NCI-H2227 (cell line): ENCODE measurements around the gene LSM10.

ENCODE experiments used
- DNase-seq: peaks from one replicate; lab custom pipeline; 2025; ENCODE audit not compliant: unreplicated experiment; lab: John Stamatoyannopoulos, UW

Gene LSM10

GRCh38 chr1:36411674-36412648 is 14.3 kb upstream of the LSM10 start:
- DNase-seq = peak; percentile 32

DNA sequence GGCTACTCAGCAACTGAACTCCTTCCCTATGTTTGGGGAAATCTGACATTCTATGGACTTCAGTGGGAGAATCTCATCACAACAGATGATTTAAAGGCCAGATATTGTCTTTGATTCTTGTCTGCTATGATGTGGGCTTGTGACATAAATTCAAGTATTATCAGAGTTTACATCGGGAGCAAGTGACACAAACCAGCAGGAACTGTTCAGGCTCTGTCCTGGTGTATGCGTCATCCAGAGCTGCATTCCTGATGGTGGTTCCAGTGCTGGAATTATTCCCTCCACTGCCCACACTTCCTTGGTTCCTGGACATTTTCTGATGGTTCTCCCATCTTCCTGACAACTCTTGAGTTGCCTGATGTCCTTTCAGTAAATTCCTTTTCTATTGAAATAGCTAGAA is 10.8 kb upstream of the LSM10 start:
- no peak for DNase-seq

DNA sequence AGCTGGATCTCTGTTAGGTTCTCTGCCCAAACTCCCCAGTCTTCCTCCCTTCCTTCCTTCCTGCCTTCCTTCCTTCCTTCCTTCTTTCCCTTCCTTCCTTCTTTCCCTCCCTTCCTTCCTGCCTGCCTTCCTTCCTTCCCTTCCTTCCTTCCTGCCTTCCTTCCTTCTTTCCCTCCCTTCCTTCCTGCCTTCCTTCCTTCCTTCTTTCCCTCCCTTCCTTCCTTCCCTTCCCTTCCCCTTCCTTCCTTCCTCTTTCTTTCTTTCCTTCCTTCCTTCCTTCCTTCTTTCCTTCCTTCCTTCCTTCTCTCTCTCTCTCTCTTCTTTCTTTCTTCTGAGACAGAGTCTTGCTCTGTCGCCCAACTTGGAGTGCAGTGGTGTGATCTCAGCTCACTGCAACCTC is 8.7 kb upstream of the LSM10 start:
- DNase-seq = no peak

DNA sequence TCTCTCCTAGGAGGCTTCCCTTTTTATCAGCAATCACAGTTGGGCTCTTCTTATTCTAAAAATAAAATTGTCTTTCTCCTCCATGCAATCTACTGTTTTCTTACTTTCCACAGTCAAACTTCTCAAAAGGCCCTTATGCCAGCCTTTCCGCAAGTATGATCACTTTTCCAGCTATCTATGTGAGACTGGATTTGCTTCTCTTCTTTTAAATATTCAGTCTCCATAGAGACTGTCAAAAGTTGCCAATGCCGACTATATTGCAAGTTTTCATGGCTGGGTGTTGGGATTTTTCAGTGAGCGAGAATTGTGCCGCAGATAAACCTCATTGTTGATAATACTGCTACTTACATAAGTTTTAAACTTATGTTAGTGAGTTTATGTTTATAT is 4.8 kb upstream of the LSM10 start:
- no peak for DNase-seq

DNA sequence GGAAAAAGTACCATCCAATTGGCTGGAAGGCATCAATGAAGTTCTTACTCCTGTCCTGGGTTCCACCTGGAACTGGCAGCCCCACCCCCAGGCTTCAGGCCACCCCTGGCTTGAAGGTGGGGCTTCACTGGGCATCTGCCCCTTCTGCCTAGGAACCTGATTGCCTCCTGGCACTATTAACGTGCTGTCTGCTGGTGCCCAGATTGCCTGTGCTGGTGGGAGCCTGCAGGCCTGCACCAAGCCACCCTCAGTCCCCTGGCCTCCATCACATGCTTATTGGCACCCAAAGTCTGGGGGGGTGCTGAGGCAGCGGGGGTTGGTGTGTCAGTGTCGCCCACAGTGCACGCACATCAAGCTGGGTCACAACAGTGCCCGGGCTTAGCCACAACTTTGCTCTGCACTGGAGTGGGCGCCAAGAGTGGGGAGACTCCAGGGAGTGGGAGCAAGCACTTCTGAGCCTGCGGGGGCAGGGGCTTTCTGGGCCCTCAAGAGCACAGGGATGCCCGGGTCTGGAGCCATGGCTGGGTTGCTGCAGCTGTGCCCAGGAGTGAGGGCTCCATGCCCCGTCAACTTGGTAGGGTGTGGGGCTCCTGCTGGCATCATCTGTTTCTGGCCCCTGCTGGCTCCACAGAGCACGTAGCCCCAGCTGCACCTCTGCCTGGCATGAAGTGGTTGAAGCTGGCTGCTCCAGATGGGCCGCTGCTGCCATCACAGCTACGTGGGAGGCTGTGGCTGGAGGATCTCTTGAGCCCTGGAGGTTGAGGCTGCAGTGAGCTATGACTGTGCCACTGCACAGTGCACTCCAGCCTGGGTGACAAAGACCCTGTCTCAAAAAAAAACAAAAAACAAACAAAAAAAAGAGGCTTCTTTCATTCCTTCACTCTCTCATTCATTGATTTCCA is 4.1 kb upstream of the LSM10 start:
- no peak for DNase-seq

DNA sequence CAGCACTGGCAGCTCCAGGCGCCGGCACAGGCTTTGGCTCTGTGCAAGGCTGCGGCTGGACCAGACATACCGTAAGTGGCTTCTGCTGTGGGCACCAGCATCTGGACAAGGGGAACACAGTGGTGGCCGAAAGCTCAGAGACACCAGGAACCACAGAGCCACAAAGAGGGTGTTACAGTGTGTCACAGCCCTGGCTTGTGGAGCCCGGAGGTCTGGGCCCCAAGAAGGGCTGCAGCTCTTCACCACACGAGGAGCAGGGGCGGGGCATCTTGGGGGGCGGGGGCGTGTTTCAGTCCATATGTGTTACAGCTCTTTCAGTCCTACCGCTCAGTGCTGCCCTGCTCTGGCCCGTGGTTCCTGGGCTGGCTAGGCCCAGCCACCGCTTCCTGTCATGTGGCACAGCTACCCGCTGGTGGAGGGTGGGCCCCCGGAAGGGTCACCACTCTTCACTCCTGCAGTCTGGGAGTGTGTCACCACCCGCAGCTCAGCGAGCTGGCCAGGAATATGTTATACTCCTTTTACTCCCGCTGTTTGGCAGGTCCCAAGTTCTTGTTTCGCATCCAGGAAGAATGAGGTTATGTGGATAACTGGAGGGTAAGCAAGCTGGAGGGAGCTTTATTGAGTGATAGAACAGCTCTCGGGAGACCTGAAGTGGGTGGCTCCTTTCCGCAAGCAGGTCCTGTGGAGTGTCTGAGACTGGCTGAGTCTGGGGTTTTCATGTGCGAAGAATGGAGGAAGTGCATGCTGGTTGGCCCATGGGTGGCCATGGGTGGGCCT is 3.3 kb upstream of the LSM10 start:
- DNase-seq = no peak

- DNase-seq = no peak
Measured at GRCh38 chr1:36400514-36400824, 2.8 kb upstream of the LSM10 start.

GRCh38 chr1:36398370-36398977 is 766 bp upstream of the LSM10 start:
- no peak for DNase-seq

DNA sequence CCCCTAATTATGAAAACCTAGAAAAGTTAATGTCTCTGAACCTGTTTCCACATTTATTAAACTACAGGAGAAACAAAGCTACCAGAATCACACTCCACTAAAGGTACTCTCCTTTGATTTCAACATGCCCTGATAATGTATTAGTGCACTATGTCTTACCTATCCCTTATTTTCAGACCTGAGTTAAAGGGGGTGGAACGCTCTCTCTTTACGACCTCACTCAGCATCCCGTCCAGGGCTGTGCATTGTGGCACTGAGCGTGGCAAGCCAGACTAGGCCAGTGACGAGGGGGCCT is 678 bp downstream of the LSM10 start:
- no peak for DNase-seq

DNA sequence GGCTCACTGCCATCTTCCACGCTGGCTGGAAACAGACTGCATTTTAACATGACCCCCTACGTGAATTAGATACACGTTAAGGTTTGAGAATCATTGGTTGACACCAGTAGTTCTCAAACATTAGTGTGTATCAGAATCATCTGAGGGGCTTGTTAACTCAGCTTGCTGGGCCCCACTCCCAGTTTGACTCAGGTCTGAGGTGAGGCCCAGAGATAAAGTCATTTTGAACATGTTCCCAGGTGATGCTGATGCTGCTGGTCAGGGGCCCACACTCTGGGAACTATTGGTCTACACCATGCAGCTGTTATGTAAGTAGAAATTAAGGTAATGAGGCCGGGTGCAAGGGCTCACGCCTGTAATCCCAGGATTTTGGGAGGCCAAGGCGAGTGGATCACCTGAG is 1.3 kb downstream of the LSM10 start:
- no peak for DNase-seq

DNA sequence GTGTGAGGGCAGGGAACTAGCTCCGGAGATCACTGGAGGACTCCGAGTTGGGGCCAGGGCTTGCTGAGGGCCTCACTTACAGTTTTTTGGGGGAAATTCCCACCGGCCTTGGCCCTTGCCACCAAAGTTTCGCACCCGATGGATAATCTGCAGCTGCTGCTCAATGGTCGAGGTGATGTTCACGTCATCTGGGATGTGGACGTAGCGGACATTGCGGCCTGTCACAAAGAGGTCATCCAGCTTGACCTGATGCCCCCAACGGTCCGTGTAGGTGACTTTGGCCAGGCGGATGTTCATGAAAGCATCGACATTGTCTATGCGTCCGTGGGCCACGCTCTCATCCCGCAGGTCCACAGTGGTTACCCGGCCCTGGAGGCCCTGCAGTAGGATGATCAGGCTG is 4.0 kb downstream of the LSM10 start:
- no peak for DNase-seq

GRCh38 chr1:36392836-36393235 is 4.9 kb downstream of the LSM10 start:
- DNase-seq = no peak

DNA sequence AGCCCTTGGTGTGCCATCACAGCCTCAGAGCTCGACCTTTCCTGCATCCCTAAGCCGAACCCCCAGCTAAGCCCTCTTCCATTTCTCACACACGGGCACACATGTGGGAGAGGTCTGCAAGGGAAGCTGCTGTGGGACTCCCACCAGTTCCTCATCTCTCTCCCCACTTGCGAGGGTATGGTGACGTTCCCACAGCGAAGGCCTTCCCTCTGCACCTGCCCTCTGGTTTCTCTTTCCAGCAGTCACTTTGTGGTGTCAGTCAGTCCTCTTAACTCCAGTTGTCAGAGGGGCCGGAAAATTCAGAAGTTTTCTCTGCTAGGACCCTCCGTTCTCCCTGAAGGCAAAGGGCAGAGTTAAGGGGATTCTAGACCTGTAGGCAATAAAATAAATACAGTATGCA is 6.4 kb downstream of the LSM10 start:
- DNase-seq = no peak

GRCh38 chr1:36390411-36390810 is 7.3 kb downstream of the LSM10 start:
- no peak for DNase-seq

- no peak for DNase-seq
Measured at GRCh38 chr1:36389999-36390398, 7.7 kb downstream of the LSM10 start.

- no peak for DNase-seq
Measured at GRCh38 chr1:36389261-36389660, 8.4 kb downstream of the LSM10 start.

- DNase-seq = peak; percentile 69
Measured at GRCh38 chr1:36387141-36387949, 10.4 kb downstream of the LSM10 start.

DNA sequence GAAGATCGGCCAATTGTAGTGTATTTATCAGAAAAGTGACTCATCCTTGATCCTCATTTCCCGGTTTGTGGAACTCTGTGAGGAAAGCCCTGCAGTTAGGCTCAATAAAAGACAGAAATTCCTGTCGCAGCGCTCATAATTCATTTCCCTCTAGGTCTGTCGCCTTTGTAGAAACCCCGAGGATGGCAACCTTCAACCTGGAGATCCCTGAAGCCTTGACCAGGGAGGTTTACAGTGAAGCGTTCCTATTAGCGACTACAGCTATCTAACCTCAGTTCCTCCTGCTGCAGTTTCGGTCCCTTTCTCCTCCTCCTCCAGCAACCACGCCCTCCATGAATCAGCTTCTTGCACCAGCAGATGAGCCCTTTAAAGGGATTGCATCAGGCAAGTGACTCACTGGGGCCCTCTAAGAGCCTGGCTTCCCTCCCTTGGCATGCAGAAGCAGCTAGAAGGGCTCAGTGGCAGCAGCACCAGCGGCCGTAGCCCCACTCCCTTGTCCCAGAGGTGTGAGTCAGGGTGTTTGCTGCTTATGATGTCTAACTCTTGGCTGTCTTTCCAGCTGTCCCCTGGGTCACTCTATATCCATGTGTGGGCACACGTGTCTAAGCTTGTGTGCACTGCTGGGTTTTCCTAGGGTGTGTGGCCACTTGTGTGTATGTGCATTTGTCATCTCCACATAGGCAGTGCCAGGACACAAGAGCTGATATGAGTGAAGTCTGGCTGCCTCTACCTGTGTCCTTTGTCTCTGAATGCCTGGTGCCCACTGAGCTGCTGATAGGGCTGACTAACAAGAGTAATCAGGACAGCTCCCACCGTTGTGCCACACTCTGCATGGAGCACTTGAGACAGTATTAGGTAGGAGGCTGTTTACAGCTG is 11.2 kb downstream of the LSM10 start:
- DNase-seq = peak; percentile 88
